Central memory CD8-positive, alpha-beta T cell (primary cell): ENCODE results near the gene PMF1.

Experiments
- ATAC-seq: fragments of 150-1000 bp; cut with Tn5 transposase; replicated peaks from 2 replicates; pipeline ENCODE4 v1.10.0; 2022; ENCODE audit warnings: mild to moderate bottlenecking, moderate FRiP score, moderate number of reproducible peaks; ENCODE audit not compliant: poor library complexity, severe bottlenecking; ENCODE audit errors: extremely low read depth
- DNase-seq, 2 donors: peaks; one replicate each; pipeline ENCODE4 v3.0.0; 2021; ENCODE audit warnings: low spot score in 2 of 2
- H3K27ac Mint-ChIP-seq: one replicate; pipeline ENCODE4 v1.8.0; 2022; ENCODE audit warnings: low read depth, mild to moderate bottlenecking, moderate library complexity, mixed read lengths
- H3K27me3 Mint-ChIP-seq: one replicate; pipeline ENCODE4 v1.8.0; 2022; ENCODE audit warnings: mixed read lengths
- H3K36me3 Mint-ChIP-seq: one replicate; pipeline ENCODE4 v1.8.0; 2022; ENCODE audit warnings: mild to moderate bottlenecking, moderate library complexity, mixed read lengths; ENCODE audit not compliant: insufficient read depth
- H3K4me1 Mint-ChIP-seq: one replicate; pipeline ENCODE4 v1.8.0; 2022; ENCODE audit warnings: mixed read lengths
- H3K4me3 Mint-ChIP-seq: one replicate; pipeline ENCODE4 v1.8.0; 2022; ENCODE audit warnings: mild to moderate bottlenecking, moderate library complexity, mixed read lengths
- H3K9me3 Mint-ChIP-seq: one replicate; pipeline ENCODE4 v1.8.0; 2022; ENCODE audit warnings: mixed read lengths

Gene PMF1

GRCh38 chr1:156285437-156285836 is 72.6 kb downstream of the PMF1 start:
- DNase-seq (no peak), ATAC-seq (no peak)
- Mint-ChIP-seq H3K36me3 (peaks cover 28% of the 10 kb centered on the region), H3K4me3 (no peak overlapping the region), H3K4me1 (peaks cover 45% of the 10 kb centered on the region), H3K27me3 (no peaks in the 10 kb centered on the region), H3K27ac (no peak overlapping the region), H3K9me3 (no peaks in the 10 kb centered on the region)

GRCh38 chr1:156286061-156286460 is 73.3 kb downstream of the PMF1 start:
- ATAC-seq = no peak
- Mint-ChIP-seq H3K4me3 (no peak overlapping the region), H3K36me3 (peaks cover 28% of the 10 kb centered on the region), H3K27ac (no peak overlapping the region), H3K4me1 (peaks cover 39% of the 10 kb centered on the region), H3K27me3 (no peaks in the 10 kb centered on the region), H3K9me3 (no peaks in the 10 kb centered on the region)
- no peak for DNase-seq
